WTC11 (cell line): Measurements from ENCODE around the gene ATP6V1G2. TPM values are rescaled to one million over a fixed set of nuclear protein-coding genes. Genes with fewer than 3 reads are reported as not detected.

Source experiments
- ARID4B ChIP-seq: sonication (generic); formaldehyde crosslinking; IDR thresholded peaks from 2 replicates; pipeline ENCODE4 v1.8.0; 2023; ENCODE audit warnings: missing genetic modification reagents, mild to moderate bottlenecking, borderline replicate concordance
- CREM ChIP-seq: sonication (generic); formaldehyde crosslinking; IDR thresholded peaks from 2 replicates; pipeline ENCODE4 v1.8.1; 2022; ENCODE audit warnings: mild to moderate bottlenecking, missing genetic modification reagents, moderate library complexity
- E2F1 ChIP-seq: sonication (generic); formaldehyde crosslinking; IDR thresholded peaks from 2 replicates; pipeline ENCODE4 v1.8.0; 2022; ENCODE audit warnings: mild to moderate bottlenecking, missing genetic modification reagents
- ELF4 ChIP-seq: sonication (generic); formaldehyde crosslinking; IDR thresholded peaks from 2 replicates; pipeline ENCODE4 v1.8.1; 2022; ENCODE audit warnings: low read depth, mild to moderate bottlenecking, moderate library complexity, missing genetic modification reagents
- ESRRA ChIP-seq: sonication (generic); formaldehyde crosslinking; IDR thresholded peaks from 2 replicates; pipeline ENCODE4 v1.8.1; 2022; ENCODE audit warnings: mild to moderate bottlenecking, missing genetic modification reagents, borderline replicate concordance
- FOXP1 ChIP-seq: sonication (generic); formaldehyde crosslinking; IDR thresholded peaks from 2 replicates; pipeline ENCODE4 v1.8.0; 2022; ENCODE audit warnings: missing genetic modification reagents, mild to moderate bottlenecking, moderate library complexity, borderline replicate concordance
- IRF1 ChIP-seq: sonication (generic); formaldehyde crosslinking; IDR thresholded peaks from 2 replicates; pipeline ENCODE4 v1.8.0; 2023; ENCODE audit warnings: missing genetic modification reagents
- KAT7 ChIP-seq: sonication (generic); formaldehyde crosslinking; IDR thresholded peaks from 2 replicates; pipeline ENCODE4 v1.8.1; 2023; ENCODE audit warnings: missing genetic modification reagents, mild to moderate bottlenecking, borderline replicate concordance
- MAX ChIP-seq: sonication (generic); formaldehyde crosslinking; IDR thresholded peaks from 2 replicates; pipeline ENCODE4 v1.8.0; 2022; ENCODE audit warnings: mild to moderate bottlenecking, missing genetic modification reagents
- PREB ChIP-seq: sonication (generic); formaldehyde crosslinking; IDR thresholded peaks from 2 replicates; pipeline ENCODE4 v1.8.1; 2022; ENCODE audit warnings: mild to moderate bottlenecking, missing genetic modification reagents, moderate library complexity, borderline replicate concordance
- SMAD3 ChIP-seq: sonication (generic); formaldehyde crosslinking; IDR thresholded peaks from 2 replicates; pipeline ENCODE4 v1.8.0; 2022; ENCODE audit warnings: missing genetic modification reagents, mild to moderate bottlenecking, borderline replicate concordance
- ZMAT4 ChIP-seq: fragments of 250-450 bp; sonication (Bioruptor Pico); IDR thresholded peaks from 2 replicates; pipeline ENCODE4 v1.9.0; 2021; ENCODE audit warnings: mild to moderate bottlenecking
- ZNF263 ChIP-seq: sonication (generic); formaldehyde crosslinking; IDR thresholded peaks from 2 replicates; pipeline ENCODE4 v1.8.1; 2022; ENCODE audit warnings: low read depth, mild to moderate bottlenecking, moderate library complexity, missing genetic modification reagents
- ZNF281 ChIP-seq: sonication (generic); formaldehyde crosslinking; IDR thresholded peaks from 2 replicates; pipeline ENCODE4 v1.8.0; 2023; ENCODE audit warnings: mild to moderate bottlenecking, missing genetic modification reagents
- ZNF512 ChIP-seq: sonication (generic); formaldehyde crosslinking; IDR thresholded peaks from 2 replicates; pipeline ENCODE4 v1.8.1; 2022; ENCODE audit warnings: missing genetic modification reagents, borderline replicate concordance
- ZNF532 ChIP-seq: fragments of 250-450 bp; sonication (Bioruptor Pico); IDR thresholded peaks from 2 replicates; pipeline ENCODE4 v1.9.0; 2021; ENCODE audit warnings: mild to moderate bottlenecking, borderline replicate concordance
- ZNF671 ChIP-seq: fragments of 250-450 bp; sonication (Bioruptor Pico); IDR thresholded peaks from 2 replicates; pipeline ENCODE4 v1.8.0; 2021; ENCODE audit warnings: mild to moderate bottlenecking
- ZSCAN18 ChIP-seq: fragments of 250-450 bp; sonication (Bioruptor Pico); IDR thresholded peaks from 2 replicates; pipeline ENCODE4 v2.1.2; 2022; ENCODE audit warnings: mild to moderate bottlenecking, moderate library complexity
- total RNA-seq: library from RNA; stranded (reverse); gene quantifications from 3 replicates; pipeline ENCODE4 v1.2.3, GENCODE V29; 2021

Gene ATP6V1G2
- total RNA-seq, 1 experiment from 2014 or later, result 4.0 TPM

- peak; percentile 41; the same call in 1 of the 2 replicates for TF ChIP-seq ARID4B (CRISPR knock-in tag)
- peak; percentile 70; the same call in 1 of the 2 replicates for TF ChIP-seq KAT7
- peak; percentile 55; the same call in 1 of the 2 replicates for TF ChIP-seq CREM (CRISPR knock-in tag)
- TF ChIP-seq FOXP1 (CRISPR knock-in tag), result peak; percentile 72; the same call in 1 of the 2 replicates
- TF ChIP-seq ESRRA, result peak; percentile 70; the same call in 1 of the 2 replicates
- TF ChIP-seq MAX (CRISPR knock-in tag), result peak; percentile 75
- no peak for TF ChIP-seq SMAD3
- TF ChIP-seq E2F1, result peak; percentile 7; the same call in 1 of the 2 replicates
- no peak for TF ChIP-seq ZSCAN18 (CRISPR knock-in tag)
- TF ChIP-seq ELF4 (CRISPR knock-in tag), result no peak
- no peak for TF ChIP-seq PREB (CRISPR knock-in tag)
- no peak for TF ChIP-seq ZNF512
- no peak for TF ChIP-seq ZMAT4 (CRISPR knock-in tag)
- TF ChIP-seq ZNF532, result no peak
- TF ChIP-seq ZNF281 (CRISPR knock-in tag), result 0 out of 2 replicates have a peak, but pooled peaks have one; percentile 46
- TF ChIP-seq ZNF263 (CRISPR knock-in tag), result peak; percentile 56; the same call in 1 of the 2 replicates
- no peak for TF ChIP-seq ZNF671 (CRISPR knock-in tag)
- TF ChIP-seq IRF1, result no peak
Measured at GRCh38 chr6:31580807-31581433, 34.5 kb upstream of the ATP6V1G2 start (continued).
